ENCODE data around the gene VPS52. TPM values are rescaled to one million over a fixed set of nuclear protein-coding genes. Genes with fewer than 3 reads are reported as not detected.
A peak's percentile ranks its signal among the peaks of the same experiment; 100 is the strongest.

Gene VPS52
- total RNA-seq, 1 experiment from 2014 or later, result 48.5 TPM

GRCh38 chr6:33211666-33212422, 59.8 kb downstream of the VPS52 start:
- no peak for DNase-seq (ENCODE audit: low spot score)

DNA sequence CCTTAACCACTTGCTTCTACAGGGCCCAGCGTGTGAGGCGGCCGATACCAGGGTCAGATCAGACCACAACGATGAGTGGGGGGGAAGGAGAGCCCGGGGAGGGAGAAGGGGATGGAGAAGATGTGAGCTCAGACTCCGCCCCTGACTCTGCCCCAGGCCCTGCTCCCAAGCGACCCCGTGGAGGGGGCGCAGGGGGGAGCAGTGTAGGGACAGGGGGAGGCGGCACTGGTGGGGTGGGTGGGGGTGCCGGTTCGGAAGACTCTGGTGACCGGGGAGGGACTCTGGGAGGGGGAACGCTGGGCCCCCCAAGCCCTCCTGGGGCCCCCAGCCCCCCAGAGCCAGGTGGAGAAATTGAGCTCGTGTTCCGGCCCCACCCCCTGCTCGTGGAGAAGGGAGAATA, 60.5 kb downstream of the VPS52 start:
- no peak for DNase-seq (ENCODE audit: low spot score)

DNA sequence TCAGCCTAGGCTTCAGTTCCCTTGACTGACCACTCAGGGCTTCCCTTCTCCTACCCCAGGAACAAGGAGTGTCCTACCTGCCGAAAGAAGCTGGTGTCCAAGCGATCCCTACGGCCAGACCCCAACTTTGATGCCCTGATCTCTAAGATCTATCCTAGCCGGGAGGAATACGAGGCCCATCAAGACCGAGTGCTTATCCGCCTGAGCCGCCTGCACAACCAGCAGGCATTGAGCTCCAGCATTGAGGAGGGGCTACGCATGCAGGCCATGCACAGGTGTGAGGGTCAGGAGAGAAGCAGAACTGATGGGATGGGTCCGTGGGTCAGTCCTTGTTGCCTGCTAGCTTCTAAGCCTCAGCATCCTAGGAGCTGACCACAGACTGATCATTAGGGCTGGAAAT, 61.8 kb downstream of the VPS52 start:
- DNase-seq (ENCODE audit: low spot score), result no peak

- peak; percentile 73 for DNase-seq (ENCODE audit: low spot score)
Observed at GRCh38 chr6:33208091-33208967, 63.3 kb downstream of the VPS52 start, which contains the start of gene RING1. TSS of gene RING1 (plus strand) at chr6:33208500. CDS start at chr6:33208823, 323 bp downstream.

DNA sequence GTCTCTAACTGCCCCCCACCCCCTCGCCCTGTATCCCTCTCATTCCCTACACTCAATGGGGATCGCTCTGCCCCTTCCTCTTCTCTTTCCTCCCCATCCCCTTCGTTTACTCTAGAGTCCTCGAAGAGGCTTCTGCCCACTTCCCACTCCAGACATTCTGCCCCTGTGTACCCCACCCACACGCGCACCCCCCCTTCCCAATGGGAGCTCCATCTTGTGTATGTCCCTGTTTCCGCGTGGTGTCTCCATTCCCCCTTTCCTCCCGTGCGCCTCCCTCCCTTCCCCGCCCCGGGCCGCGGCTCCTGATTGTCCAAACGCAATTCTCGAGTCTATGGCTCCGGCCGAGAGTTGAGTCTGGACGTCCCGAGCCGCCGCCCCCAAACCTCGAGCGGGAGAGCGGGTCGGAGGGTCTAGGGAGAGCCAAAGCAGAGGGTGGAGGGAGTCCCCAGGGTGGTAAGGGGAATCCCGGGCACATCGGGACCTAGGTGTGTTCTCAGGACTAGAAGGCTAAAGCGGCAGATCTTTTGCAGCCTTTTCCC, 64.1 kb downstream of the VPS52 start:
- peak; percentile 62 for DNase-seq (ENCODE audit: low spot score)

DNA sequence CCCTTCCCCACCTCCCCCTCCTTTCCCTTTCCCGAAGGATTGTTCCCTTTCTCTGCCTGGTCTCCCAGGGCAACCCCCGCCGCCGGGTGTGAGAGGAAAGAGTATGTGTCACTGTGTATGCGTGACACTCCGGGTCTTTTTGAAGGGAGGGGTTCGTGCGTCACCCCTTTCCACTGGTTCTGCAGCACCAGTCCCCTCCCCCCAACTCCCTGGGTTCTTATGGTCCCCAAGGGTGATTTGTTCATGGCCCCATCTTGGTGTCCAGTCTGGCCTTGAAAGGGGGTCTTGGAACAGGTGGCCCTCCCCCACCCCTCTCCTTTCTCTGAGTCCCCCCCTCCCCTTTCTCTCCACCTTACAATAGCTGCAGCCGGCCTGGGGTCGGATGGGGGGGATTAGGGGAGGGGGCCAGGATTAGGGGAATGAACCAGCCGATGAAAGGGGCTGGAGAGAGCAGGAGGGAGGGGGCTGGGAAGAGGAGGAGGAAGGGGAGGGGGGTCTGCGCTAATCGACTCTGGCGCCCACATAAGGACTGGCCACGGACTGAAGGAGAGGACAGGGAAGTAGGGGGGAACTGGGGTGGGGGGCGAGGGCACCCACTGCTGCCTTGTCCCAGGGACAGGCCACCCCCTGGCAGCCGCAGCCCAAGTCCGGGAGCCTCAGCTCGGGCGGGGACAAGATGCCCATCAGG, 64.7 kb downstream of the VPS52 start:
- no peak for DNase-seq (ENCODE audit: low spot score)

DNA sequence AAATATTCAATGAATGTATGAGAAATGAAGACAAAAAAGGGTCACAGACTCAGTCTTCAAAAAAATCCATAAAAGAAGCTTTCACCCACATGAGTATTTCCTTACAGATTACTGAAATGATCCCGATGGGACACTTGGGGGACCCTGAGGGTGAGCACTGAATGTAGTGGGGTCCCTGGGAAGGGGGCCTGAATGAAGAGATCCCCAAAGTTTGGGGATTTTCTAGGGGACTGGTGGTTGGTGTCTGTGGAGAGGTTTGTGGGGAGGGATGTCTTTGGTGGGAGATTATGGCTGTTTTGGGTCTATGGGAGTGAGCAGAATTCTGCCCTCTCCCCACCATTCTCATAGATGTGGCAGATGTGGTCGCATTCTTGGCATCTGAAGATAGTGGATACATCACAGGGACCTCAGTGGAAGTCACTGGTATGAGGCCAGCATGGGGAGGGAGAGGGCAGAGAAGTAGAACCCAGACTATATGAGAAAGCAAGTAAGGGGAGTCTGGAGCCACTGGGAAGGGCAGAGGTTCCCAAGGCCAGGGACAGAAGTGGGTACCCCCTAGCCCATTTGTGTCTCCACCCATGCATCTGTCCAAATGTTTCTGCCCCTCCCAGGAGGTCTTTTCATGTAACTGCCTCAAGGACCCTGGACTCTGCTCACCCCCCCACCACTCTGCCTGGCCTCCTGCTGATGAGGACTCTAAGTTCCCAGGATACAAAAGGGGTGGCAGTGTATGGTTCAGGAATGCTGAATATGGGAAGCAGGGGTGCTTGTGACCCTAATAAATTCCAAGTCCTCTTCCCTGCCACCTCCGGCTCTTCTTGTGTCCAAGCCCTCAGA, 65.4 kb downstream of the VPS52 start:
- DNase-seq (ENCODE audit: low spot score), result no peak

DNA sequence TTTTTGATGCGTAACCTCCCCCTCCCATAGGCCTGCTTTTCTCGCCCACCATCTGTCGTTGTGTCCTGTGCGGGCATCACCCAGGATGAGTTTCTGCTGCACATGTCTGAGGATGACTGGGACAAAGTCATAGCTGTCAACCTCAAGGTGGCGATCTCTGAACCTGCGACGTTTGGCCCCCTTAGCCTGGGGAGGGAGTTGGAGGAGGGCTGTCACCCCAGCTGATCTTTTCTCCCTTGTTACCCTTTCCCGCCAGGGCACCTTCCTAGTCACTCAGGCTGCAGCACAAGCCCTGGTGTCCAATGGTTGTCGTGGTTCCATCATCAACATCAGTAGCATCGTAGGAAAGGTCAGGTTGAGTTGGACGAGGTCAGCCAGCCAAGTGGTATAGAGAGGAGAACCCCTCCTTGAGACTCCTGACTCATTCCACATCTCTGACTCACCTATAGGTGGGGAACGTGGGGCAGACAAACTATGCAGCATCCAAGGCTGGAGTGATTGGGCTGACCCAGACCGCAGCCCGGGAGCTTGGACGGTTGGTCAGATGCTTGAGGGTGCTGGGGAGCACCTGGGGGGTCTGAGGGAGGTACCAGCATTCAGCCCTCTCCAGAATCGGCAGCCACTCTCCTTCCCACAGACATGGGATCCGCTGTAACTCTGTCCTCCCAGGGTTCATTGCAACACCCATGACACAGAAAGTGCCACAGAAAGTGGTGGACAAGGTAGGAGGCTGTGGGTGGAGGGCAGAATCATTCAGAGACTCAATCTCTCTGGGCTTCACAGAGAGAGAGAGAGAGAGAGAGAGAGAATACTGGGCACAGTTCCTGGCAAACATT, 66.3 kb downstream of the VPS52 start:
- DNase-seq (ENCODE audit: low spot score), result peak; percentile 60

- peak; percentile 94 for DNase-seq (ENCODE audit: low spot score)
Observed at GRCh38 chr6:33204415-33205190, 67.1 kb downstream of the VPS52 start, which contains the start of gene HSD17B8. TSS of gene HSD17B8 (plus strand) at chr6:33204655. CDS start at chr6:33204669, 14 bp downstream.

GRCh38 chr6:33204165-33204414, 67.6 kb downstream of the VPS52 start:
- DNase-seq (ENCODE audit: low spot score), result no peak

GRCh38 chr6:33203443-33204164, 68.1 kb downstream of the VPS52 start:
- no peak for DNase-seq (ENCODE audit: low spot score)

DNA sequence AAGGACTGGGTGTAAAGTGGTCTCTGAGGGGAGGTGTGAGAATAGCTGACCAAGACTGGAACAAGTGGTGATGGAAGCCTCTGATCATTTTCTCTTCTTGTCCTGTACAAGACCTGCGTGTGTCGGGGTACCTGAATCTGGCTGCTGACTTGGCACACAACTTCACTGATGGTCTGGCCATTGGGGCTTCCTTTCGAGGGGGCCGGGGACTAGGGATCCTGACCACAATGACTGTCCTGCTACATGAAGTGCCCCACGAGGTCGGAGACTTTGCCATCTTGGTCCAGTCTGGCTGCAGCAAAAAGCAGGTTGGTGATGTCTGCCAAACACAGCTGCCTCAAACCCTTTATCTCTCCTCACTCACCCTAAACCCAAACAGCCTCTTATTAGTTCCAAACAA, 68.9 kb downstream of the VPS52 start:
- no peak for DNase-seq (ENCODE audit: low spot score)

- no peak for DNase-seq (ENCODE audit: low spot score)
Observed at GRCh38 chr6:33201935-33202334, 69.7 kb downstream of the VPS52 start.

GRCh38 chr6:33201147-33201545, 70.5 kb downstream of the VPS52 start:
- no peak for DNase-seq (ENCODE audit: low spot score)
